GM10248 (cell line): ENCODE results near the gene WNT3.

Experiments used
- CTCF ChIA-PET: fragments of 300-600 bp; sonication (Branson Sonifier 250); formaldehyde crosslinking; extraction: SDS; loops from one replicate; lab custom pipeline; 2021; ENCODE audit warnings: antibody characterized with exemption; lab: Yijun Ruan, JAX
- POLR2A ChIA-PET: fragments of 350-650 bp; sonication (Branson Sonifier 250); formaldehyde crosslinking; extraction: SDS; loops from one replicate; lab custom pipeline; 2020; ENCODE audit warnings: antibody characterized with exemption; lab: Yijun Ruan, JAX
- DNase-seq: peaks from one replicate; pipeline ENCODE4 v3.0.0; 2012; ENCODE audit errors: extremely low spot score
- CTCF ChIP-seq: IDR thresholded peaks from 2 replicates; pipeline ENCODE4 v1.5.1; 2012; ENCODE audit warnings: mild to moderate bottlenecking, low read depth; ENCODE audit errors: extremely low read depth, missing control alignments, control extremely low read depth

The WNT3 gene

GRCh38 chr17:46783031-46783593 lies 35.4 kb downstream of the WNT3 start:
- TF ChIP-seq CTCF, result no peak
- ChIA-PET CTCF (interaction anchor here (1.0 kb wide), 1 partner anchor 8 kb away, joined by 4 read pairs; no protein-coding TSS in a partner anchor), POLR2A (no interaction called here)
- DNase-seq, result no peak

- POLR2A ChIA-PET, result no interaction called here
- CTCF ChIA-PET, result no interaction called here
- peak; percentile 66 for DNase-seq
These were observed 36.1 kb downstream of the WNT3 start for GRCh38 chr17:46782250-46782953.

GRCh38 chr17:46780003-46780373 lies 38.5 kb downstream of the WNT3 start:
- no peak for TF ChIP-seq CTCF
- CTCF ChIA-PET, result no interaction called here
- POLR2A ChIA-PET, result no interaction called here
- DNase-seq, result no peak

More at GRCh38 chr17:46782250-46782953, 36.1 kb downstream of the WNT3 start:
- peak; percentile 83 for TF ChIP-seq CTCF

- no peak for DNase-seq
- TF ChIP-seq CTCF, result no peak
- CTCF ChIA-PET, result interaction anchor here (1.2 to 2.1 kb wide), 2 partner anchors 12 to 57 kb away, joined by 3 to 5 read pairs; no protein-coding TSS in a partner anchor
- POLR2A ChIA-PET, result no interaction called here
These were observed 40.3 kb downstream of the WNT3 start for GRCh38 chr17:46777943-46778915.

- TF ChIP-seq CTCF, result no peak
- DNase-seq, result no peak
- ChIA-PET POLR2A (interaction anchor here (0.5 kb wide), 1 partner anchor 1329 kb away, joined by 4 read pairs; no protein-coding TSS in a partner anchor), CTCF (interaction anchor here (1.0 to 1.4 kb wide), 2 partner anchors 7 to 11 kb away, joined by 3 to 4 read pairs; no protein-coding TSS in a partner anchor)
These were observed 42.0 kb downstream of the WNT3 start for GRCh38 chr17:46776298-46777005.

GRCh38 chr17:46774108-46774737 lies 44.3 kb downstream of the WNT3 start:
- DNase-seq, result no peak
- ChIA-PET CTCF (interaction anchor here (0.9 kb wide), 1 partner anchor 9 kb away, joined by 4 read pairs; no protein-coding TSS in a partner anchor), POLR2A (no interaction called here)
- TF ChIP-seq CTCF, result no peak
